Stomach smooth muscle (tissue), 2 donors: Measurements from ENCODE around the gene IL18BP.
A peak's percentile ranks its signal among the peaks of the same experiment; 100 is the strongest.

ENCODE experiments used
- H3K27ac ChIP-seq: one replicate; pipeline ENCODE4 v1.7.0; 2013; ENCODE audit warnings: mild to moderate bottlenecking, low read length, inconsistent platforms
- H3K27me3 ChIP-seq, 2 donors: one replicate each; pipeline ENCODE4 v1.7.0; 2013; ENCODE audit warnings: low read length in 2 of 2; ENCODE audit not compliant: insufficient read depth in 2 of 2, control insufficient read depth in 1 of 2
- H3K36me3 ChIP-seq, 2 donors: one replicate each; pipeline ENCODE4 v1.7.0; 2013; ENCODE audit warnings: low read length in 2 of 2; ENCODE audit not compliant: control insufficient read depth in 2 of 2, insufficient read depth in 2 of 2
- H3K4me1 ChIP-seq: one replicate; pipeline ENCODE4 v1.7.0; 2013; ENCODE audit warnings: low read length; ENCODE audit not compliant: control insufficient read depth, insufficient read depth
- H3K4me3 ChIP-seq, 2 donors: one replicate each; pipeline ENCODE4 v1.7.0; 2013; ENCODE audit warnings: low read length in 2 of 2
- H3K9ac ChIP-seq, 2 donors: one replicate each; pipeline ENCODE4 v1.7.0; 2013; ENCODE audit warnings: low read length in 2 of 2, mild to moderate bottlenecking in 1 of 2
- H3K9me3 ChIP-seq, 2 donors: one replicate each; pipeline ENCODE4 v1.7.0; 2013; ENCODE audit warnings: low read length in 2 of 2; ENCODE audit not compliant: control insufficient read depth in 2 of 2
- donor health status: healthy.
- donor health status: Pancreatic carcinoma.

Gene IL18BP

DNA sequence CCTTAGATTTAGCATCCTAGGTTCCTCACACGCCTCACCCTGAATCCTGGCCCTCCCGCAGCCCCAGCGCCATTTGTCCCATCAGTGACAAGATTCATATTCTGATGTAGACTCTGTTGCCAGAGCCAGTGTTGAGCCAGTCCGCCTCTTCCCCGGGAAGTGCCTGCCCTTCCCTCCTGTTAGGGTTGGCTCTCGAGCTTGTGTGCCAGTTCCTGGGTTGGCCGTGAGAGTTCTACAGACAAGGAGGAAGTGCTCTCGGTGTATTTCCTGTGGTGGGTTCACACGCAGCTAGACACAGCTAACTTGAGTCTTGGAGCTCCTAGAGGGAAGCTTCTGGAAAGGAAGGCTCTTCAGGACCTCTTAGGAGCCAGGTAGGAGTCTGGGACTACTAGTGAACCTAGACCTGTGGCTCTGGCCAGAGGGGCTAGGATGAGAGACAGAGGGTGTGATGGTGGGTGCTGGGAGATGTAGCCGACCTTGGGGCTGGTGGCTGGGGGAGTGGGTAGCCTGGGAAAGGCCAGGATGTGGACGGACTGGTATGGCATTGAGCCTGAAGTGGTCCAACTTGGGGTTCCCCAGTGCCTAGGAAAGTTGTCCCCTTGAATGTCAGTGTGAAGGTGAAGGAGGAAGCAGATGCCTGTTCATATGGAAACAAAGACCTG is at the start of gene IL18BP:
Gene IL18BP, plus strand, starts transcription at position 261 of the 662 bp plus-strand sequence. CDS start 1,076 bp downstream, outside the sequence.
- Histone ChIP-seq H3K27me3 (no peaks in the 10 kb centered on the region), H3K36me3 (peaks cover 19 to 22% of the 10 kb centered on the region in 2 donors), H3K27ac (peak within 1 kb of the TSS; percentile 73), H3K4me1 (peaks cover 23% of the 10 kb centered on the region), H3K9ac (peak within 1 kb of the TSS; percentile 36 to 47), H3K4me3 (peak within 1 kb of the TSS; percentile 54 to 58), H3K9me3 (no peaks in the 10 kb centered on the region)

DNA sequence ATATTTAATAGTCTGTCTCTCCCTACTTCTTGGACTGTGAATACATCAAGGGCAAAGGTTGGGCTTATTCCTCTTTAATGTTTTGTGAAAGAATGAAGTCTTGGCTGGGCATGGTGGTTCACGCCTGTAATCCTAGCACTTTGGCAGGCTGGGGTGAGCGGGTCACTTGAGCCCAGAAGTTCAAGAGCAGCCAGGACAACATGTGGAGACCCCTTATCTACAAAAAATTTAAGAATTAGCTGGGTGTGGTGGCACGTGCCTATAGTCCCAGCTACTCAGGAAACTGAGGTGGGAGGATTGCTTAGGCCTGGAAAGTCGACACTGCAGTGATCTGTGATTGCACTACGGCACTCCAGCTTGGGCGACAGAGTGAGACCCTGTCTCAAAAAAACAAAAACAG is 49.7 kb upstream of the IL18BP start:
- H3K27me3 ChIP-seq, result no peaks in the 10 kb centered on the region
- no peaks in the 10 kb centered on the region for H3K36me3 ChIP-seq
- no peak overlapping the region for H3K27ac ChIP-seq
- H3K4me3 ChIP-seq, result no peak overlapping the region
- no peak overlapping the region for H3K9ac ChIP-seq
- H3K9me3 ChIP-seq, result no peaks in the 10 kb centered on the region
- peaks cover 12% of the 10 kb centered on the region for H3K4me1 ChIP-seq

DNA sequence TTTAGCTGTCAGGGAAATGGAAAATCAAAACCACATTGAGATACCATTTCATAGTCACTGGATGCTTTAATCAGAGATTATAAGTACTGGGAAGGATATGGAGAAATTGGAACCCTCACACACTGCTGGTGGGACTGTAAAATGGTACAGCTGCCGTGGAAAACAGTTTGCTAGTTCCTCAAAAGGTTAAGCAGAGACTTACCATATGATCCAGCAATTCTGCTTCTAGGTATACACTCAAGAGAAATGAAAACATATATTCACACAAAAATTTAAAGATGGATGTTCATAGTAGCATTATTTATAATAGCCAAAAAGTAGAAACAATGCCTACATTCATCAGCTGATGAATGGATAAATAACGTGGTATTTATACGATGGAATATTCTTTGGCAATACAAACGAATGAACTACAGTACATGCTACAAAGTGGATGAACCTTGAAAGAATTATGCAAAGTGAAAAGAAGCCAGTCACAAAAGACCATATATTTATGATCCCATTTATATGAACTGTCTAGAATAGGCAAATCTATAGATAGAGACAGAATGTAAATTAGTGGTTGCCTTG is 46.9 kb upstream of the IL18BP start:
- Histone ChIP-seq H3K4me1 (peaks cover 12% of the 10 kb centered on the region), H3K27me3 (no peaks in the 10 kb centered on the region), H3K27ac (no peak overlapping the region), H3K9ac (no peak overlapping the region), H3K36me3 (no peaks in the 10 kb centered on the region), H3K4me3 (no peak overlapping the region), H3K9me3 (no peaks in the 10 kb centered on the region)

DNA sequence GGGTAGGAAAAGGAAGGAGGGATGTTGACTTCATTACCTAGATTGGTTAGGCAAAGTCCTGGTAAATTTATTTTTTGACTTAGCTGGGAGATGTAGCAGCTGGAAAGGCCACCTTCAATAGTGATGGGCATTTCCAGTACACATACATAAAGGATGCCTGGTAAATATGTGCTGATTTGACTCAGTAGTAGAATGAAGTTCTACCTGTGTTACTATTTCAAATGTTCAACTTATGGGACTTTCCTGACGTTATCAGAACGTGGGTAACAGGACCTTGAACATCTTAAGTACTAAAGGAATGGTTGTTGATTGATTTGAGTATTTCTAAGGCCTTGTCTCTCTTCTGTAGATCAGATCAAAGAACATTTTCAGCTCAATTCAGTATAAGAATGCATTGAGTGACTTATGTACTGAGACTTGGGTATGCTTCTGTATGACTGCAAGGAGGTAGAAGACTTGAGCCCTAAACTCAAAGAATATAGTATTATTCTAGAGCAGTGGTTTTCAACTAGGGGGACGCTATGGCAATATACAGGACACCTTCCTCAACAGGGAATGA is 42.7 kb upstream of the IL18BP start:
- Histone ChIP-seq H3K4me1 (no peaks in the 10 kb centered on the region), H3K27ac (no peak overlapping the region), H3K27me3 (no peaks in the 10 kb centered on the region), H3K4me3 (no peak overlapping the region), H3K36me3 (peaks cover 6 to 7% of the 10 kb centered on the region in 2 donors), H3K9ac (no peak overlapping the region), H3K9me3 (no peaks in the 10 kb centered on the region)

DNA sequence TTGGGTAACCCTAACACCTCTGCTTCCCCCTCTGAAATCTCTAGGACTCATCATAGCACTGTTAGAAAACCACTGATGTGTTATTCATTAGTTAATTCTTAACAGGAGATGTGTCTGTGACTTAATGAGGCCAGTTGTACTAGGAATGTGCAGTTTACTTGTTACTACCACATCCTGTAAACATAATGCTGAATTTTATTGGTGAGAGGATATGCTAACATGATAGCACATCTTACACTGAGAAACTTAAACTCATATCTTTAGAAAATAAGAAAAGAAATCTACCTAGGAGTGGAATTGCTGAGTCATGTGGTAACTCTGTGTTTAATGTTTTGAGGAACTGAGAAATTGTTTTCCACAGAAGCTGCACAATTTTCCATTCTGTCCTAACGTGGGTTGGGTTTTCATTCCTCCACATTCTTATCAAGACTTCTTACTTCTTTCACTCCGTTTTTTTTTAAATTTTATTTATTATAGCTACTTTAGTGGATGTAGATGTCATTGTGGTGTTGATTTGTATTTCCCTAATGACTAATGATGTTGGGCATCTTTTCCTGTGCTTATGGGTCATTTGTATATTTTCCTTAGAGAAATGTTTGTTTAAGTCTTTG is 36.2 kb upstream of the IL18BP start:
- Histone ChIP-seq H3K9me3 (no peaks in the 10 kb centered on the region), H3K4me3 (no peak overlapping the region), H3K36me3 (peaks cover 10 to 18% of the 10 kb centered on the region in 2 donors), H3K27ac (no peak overlapping the region), H3K27me3 (no peaks in the 10 kb centered on the region), H3K4me1 (no peaks in the 10 kb centered on the region), H3K9ac (no peak overlapping the region)

DNA sequence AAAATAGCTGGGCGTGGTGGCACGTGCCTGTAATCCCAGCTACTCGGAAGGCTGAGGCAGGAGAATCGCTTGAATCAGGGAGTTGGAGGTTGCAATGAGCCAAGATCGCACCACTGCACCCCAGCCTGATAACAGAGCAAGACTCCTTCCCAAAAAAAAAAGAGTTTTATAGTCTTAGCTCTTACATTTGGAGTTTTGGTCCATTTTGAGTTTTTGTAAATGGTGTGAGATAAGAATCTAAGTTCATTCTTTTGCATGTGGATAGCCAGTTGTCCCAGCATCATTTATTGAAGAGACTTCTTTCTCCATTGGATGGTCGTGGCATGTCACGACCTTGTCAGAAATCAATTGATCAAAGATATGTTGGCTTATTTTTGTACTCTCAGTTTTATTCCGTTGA is 35.2 kb upstream of the IL18BP start:
- H3K9ac ChIP-seq, result no peak overlapping the region
- peaks cover 15 to 18% of the 10 kb centered on the region in 2 donors for H3K36me3 ChIP-seq
- H3K4me3 ChIP-seq, result no peak overlapping the region
- H3K9me3 ChIP-seq, result no peaks in the 10 kb centered on the region
- no peaks in the 10 kb centered on the region for H3K27me3 ChIP-seq
- no peaks in the 10 kb centered on the region for H3K4me1 ChIP-seq
- no peak overlapping the region for H3K27ac ChIP-seq

DNA sequence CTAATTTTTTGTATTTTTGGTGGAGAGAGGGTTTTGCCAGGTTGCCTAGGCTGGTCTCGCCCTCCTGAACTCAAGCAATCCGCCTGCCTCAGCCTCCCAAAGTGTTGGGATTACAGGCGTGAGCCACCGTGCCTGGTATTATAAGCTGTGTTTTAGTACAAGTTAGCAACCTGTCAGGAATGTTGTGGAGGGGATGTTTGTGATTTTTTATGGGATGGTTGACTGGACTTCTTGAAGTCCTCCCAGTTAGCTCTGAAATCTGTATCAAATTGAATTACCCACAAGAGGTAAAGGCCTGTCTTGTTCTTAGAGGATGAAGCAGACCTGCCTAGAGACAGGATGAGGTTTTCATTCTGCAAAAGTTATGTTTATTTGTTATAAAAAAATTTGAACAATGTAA is 34.1 kb upstream of the IL18BP start:
- H3K9me3 ChIP-seq, result no peaks in the 10 kb centered on the region
- H3K36me3 ChIP-seq, result peaks cover 18% of the 10 kb centered on the region in 2 donors
- no peak overlapping the region for H3K9ac ChIP-seq
- H3K4me3 ChIP-seq, result no peak overlapping the region
- no peaks in the 10 kb centered on the region for H3K4me1 ChIP-seq
- H3K27me3 ChIP-seq, result no peaks in the 10 kb centered on the region
- H3K27ac ChIP-seq, result no peak overlapping the region

DNA sequence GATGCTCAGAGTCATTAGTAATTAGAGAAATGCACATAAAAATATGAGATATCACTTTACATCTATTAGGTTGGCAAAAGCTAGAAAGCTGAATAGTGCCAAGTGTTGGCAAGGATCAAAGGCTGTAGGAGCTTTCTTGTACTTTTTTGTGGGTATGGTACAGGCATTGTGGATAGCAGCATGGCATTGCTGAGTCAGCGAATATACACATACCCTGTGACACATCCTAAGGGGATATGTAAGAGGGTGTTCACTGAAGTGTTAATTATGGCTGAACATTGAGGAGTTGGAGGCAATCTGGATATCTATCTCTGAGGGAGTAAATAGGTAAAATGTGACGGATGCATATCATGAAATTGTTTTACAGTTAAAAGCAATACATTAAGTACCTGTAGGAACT is 27.0 kb upstream of the IL18BP start:
- H3K36me3 ChIP-seq, result peaks cover 0 to 10% of the 10 kb centered on the region in 2 donors
- H3K4me1 ChIP-seq, result no peaks in the 10 kb centered on the region
- no peak overlapping the region for H3K27ac ChIP-seq
- H3K9ac ChIP-seq, result no peak overlapping the region
- no peaks in the 10 kb centered on the region for H3K27me3 ChIP-seq
- H3K4me3 ChIP-seq, result no peak overlapping the region
- no peaks in the 10 kb centered on the region for H3K9me3 ChIP-seq

DNA sequence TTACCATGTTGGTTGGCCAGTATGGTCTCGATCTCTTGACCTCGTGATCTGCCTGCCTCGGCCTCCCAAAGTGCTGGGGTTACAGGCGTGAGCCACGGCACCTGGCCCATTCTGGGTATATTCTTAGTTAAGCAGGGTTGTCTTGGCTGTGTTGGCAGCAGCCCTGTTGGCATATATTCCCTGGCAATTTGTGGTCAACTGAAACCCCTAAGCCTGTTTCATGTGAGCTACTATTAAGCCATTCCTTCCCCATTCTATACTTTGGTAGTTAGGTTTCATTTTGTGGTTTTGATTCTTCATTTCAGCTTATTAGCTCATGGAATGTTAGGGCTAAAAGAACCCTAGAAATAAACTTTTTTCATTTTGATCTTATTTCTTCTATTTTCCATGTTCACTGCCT is 22.2 kb upstream of the IL18BP start:
- Histone ChIP-seq H3K27me3 (no peaks in the 10 kb centered on the region), H3K9ac (no peak overlapping the region), H3K27ac (no peak overlapping the region), H3K4me3 (no peak overlapping the region), H3K4me1 (no peaks in the 10 kb centered on the region), H3K9me3 (no peaks in the 10 kb centered on the region), H3K36me3 (no peaks in the 10 kb centered on the region)

DNA sequence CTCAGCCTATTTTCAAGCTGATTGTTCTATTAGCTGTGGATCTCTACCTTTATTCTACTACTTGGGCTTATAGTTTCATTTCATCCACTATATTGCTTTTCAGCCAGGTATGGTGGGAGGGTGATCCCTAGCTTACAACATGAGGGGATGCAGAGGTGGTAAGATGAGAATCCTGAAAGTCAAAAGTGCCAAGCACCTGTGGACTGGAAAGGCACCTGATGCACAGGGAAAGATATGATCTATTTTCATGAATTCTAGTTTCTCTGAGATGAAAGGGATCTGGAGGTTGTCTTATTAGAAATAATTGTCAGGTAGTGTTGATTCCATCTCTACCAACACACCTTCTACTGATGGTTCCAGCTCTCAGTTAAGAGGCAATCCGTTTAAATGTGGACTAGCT is 21.6 kb upstream of the IL18BP start:
- H3K9me3 ChIP-seq, result no peaks in the 10 kb centered on the region
- no peaks in the 10 kb centered on the region for H3K4me1 ChIP-seq
- no peak overlapping the region for H3K9ac ChIP-seq

More for the DNA sequence above, 21.6 kb upstream of the IL18BP start:
- no peak overlapping the region for H3K4me3 ChIP-seq
- no peak overlapping the region for H3K27ac ChIP-seq
- no peaks in the 10 kb centered on the region for H3K36me3 ChIP-seq
- H3K27me3 ChIP-seq, result no peaks in the 10 kb centered on the region
